Activated T-helper 2 cell treated with anti-CD3 and anti-CD28 coated beads, Interferon-gamma antibody, Interleukin-2, Interleukin-4, amounts not matched to agents 10 μg/mL and 5 μg/mL and 100 μg/mL, durations not matched to agents 14 hours and 24 hours and 36 hours (primary cell): ENCODE results near the gene SEC63. TPM values are rescaled to one million over a fixed set of nuclear protein-coding genes. Genes with fewer than 3 reads are reported as not detected.

Experiments
- total RNA-seq: library from RNA; stranded (reverse); gene quantifications from 2 replicates; pipeline ENCODE4 v1.2.3, GENCODE V29; 2022

SEC63 gene
- total RNA-seq, 1 donor from 2014 or later: 96.2 TPM

Other genes with a start within 250 kb of the SEC63 start
- 1.1 and 1.5 TPM in 2 replicates for gene SCML4, start 133.9 kb downstream of the SEC63 start, total RNA-seq
- 15.5 and 16.4 TPM in 2 replicates for gene OSTM1, start 116.5 kb upstream of the SEC63 start, total RNA-seq
- gene NR2E1, start 207.8 kb upstream of the SEC63 start, total RNA-seq: not detected in 2 replicates